Neural cell (in vitro differentiated cells): ENCODE measurements around the gene AOX1. TPM values are rescaled to one million over a fixed set of nuclear protein-coding genes. Genes with fewer than 3 reads are reported as not detected.

ENCODE experiments used
- H2AFZ ChIP-seq: fragments of 200-600, 300-800 bp; sonication (generic), shearing (Covaris generic); 2 replicates; pipeline ENCODE4 v1.6.0; 2014; ENCODE audit warnings: low read depth, mild to moderate bottlenecking, antibody characterized with exemption, low read length, moderate library complexity
- H3F3A ChIP-seq: fragments of 200-600 bp; shearing (Covaris generic); 2 replicates; pipeline ENCODE4 v1.6.1; 2016; ENCODE audit warnings: mild to moderate bottlenecking, moderate library complexity, mixed read lengths, antibody characterized with exemption, low read length; ENCODE audit not compliant: insufficient read depth, poor library complexity, severe bottlenecking
- H3K27ac ChIP-seq: fragments of 200-600, 300-800 bp; sonication (generic), shearing (Covaris generic); 2 replicates; pipeline ENCODE4 v1.5.1; 2014; ENCODE audit warnings: mild to moderate bottlenecking, low read length, moderate library complexity
- H3K27me3 ChIP-seq: fragments of 300-800, 200-600 bp; sonication (generic), shearing (Covaris generic); 2 replicates; pipeline ENCODE4 v1.6.0; 2014; ENCODE audit warnings: mild to moderate bottlenecking, low read depth, low read length, moderate library complexity; ENCODE audit not compliant: insufficient read depth
- H3K36me3 ChIP-seq: fragments of 300-800, 200-600 bp; sonication (generic), shearing (Covaris generic); 2 replicates; pipeline ENCODE4 v1.5.1; 2014; ENCODE audit warnings: mild to moderate bottlenecking, antibody characterized with exemption, low read length, moderate library complexity; ENCODE audit not compliant: insufficient read depth
- H3K4me2 ChIP-seq: fragments of 300-800, 200-600 bp; sonication (generic), shearing (Covaris generic); 2 replicates; pipeline ENCODE4 v1.6.0; 2014; ENCODE audit warnings: mild to moderate bottlenecking, low read length
- H3K4me3 ChIP-seq: fragments of 300-800, 200-600 bp; sonication (generic), shearing (Covaris generic); 2 replicates; pipeline ENCODE4 v1.5.1; 2014; ENCODE audit warnings: mild to moderate bottlenecking, low read length, moderate library complexity
- H3K79me2 ChIP-seq: fragments of 200-600 bp; shearing (Covaris generic); replicated peaks from 2 replicates; pipeline ENCODE4 v1.6.0; 2014; ENCODE audit warnings: mild to moderate bottlenecking, low read length, moderate library complexity; ENCODE audit not compliant: insufficient read depth
- H3K9ac ChIP-seq: fragments of 300-800, 200-600 bp; sonication (generic), shearing (Covaris generic); 2 replicates; pipeline ENCODE4 v1.6.1; 2016; ENCODE audit warnings: mild to moderate bottlenecking, low read length, mixed read lengths
- H3K9me2 ChIP-seq: fragments of 200-600 bp; shearing (Covaris generic); 2 replicates; pipeline ENCODE4 v1.6.1; 2016; ENCODE audit warnings: mild to moderate bottlenecking, low read length, mixed read lengths; ENCODE audit not compliant: insufficient read depth
- H3K9me3 ChIP-seq: fragments of 200-600, 300-800 bp; sonication (generic), shearing (Covaris generic); 2 replicates; pipeline ENCODE4 v1.6.1; 2016; ENCODE audit warnings: mild to moderate bottlenecking, mixed run types, low read length, moderate library complexity, mixed read lengths
- H4K20me1 ChIP-seq: fragments of 200-600 bp; shearing (Covaris generic); 2 replicates; pipeline ENCODE4 v1.6.1; 2016; ENCODE audit warnings: mild to moderate bottlenecking, mixed run types; ENCODE audit not compliant: insufficient read depth
- CTCF ChIP-seq: fragments of 450-650 bp; IDR thresholded peaks from 2 replicates; pipeline ENCODE4 v1.5.1; 2014; ENCODE audit warnings: antibody characterized with exemption, mild to moderate bottlenecking, moderate library complexity; ENCODE audit not compliant: poor library complexity, severe bottlenecking
- EP300 ChIP-seq: fragments of 450-650 bp; conservative IDR thresholded peaks from 2 replicates; pipeline ENCODE4 v1.6.1; 2014; ENCODE audit warnings: antibody characterized with exemption, mild to moderate bottlenecking, moderate library complexity; ENCODE audit not compliant: poor library complexity, severe bottlenecking
- EZH2 ChIP-seq: fragments of 200-600, 300-800 bp; shearing (Covaris generic), sonication (generic); IDR thresholded peaks from 2 replicates; pipeline ENCODE4 v1.6.1; 2014; ENCODE audit warnings: antibody characterized with exemption, low read length, borderline replicate concordance, mild to moderate bottlenecking; ENCODE audit not compliant: insufficient read depth, poor library complexity, severe bottlenecking
- MXI1 ChIP-seq: fragments of 450-650 bp; conservative IDR thresholded peaks from 2 replicates; pipeline ENCODE4 v1.6.1; 2014; ENCODE audit warnings: antibody characterized with exemption, mild to moderate bottlenecking; ENCODE audit not compliant: poor library complexity, severe bottlenecking
- POLR2AphosphoS5 ChIP-seq: IDR thresholded peaks from 2 replicates; pipeline ENCODE4 v1.6.1; 2012
- RAD21 ChIP-seq: fragments of 450-650 bp; conservative IDR thresholded peaks from 2 replicates; pipeline ENCODE4 v1.6.1; 2014; ENCODE audit warnings: antibody characterized with exemption, mild to moderate bottlenecking, moderate library complexity
- REST ChIP-seq: IDR thresholded peaks from 2 replicates; pipeline ENCODE4 v1.6.1; 2012; ENCODE audit warnings: borderline replicate concordance
- SMC3 ChIP-seq: fragments of 450-650 bp; conservative IDR thresholded peaks from 2 replicates; pipeline ENCODE4 v1.6.1; 2014; ENCODE audit warnings: antibody characterized with exemption, mild to moderate bottlenecking, moderate library complexity; ENCODE audit not compliant: poor library complexity
- TAF1 ChIP-seq: IDR thresholded peaks from 2 replicates; pipeline ENCODE4 v1.6.1; 2012; ENCODE audit warnings: low read depth
- polyA plus RNA-seq: library from polyadenylated mRNA; depleted of rRNA; stranded (reverse); fragments of >200 nt; gene quantifications from 2 replicates; pipeline ENCODE4 v1.2.3, GENCODE V29; 2014

AOX1 gene
- polyA plus RNA-seq, 1 donor from 2014 or later = not detected

- Histone ChIP-seq H3K27me3 (no peaks in the 10 kb centered on the region), H3K9ac (no peak overlapping the region), H3F3A (no peaks in the 10 kb centered on the region), H2AFZ (no peak overlapping the region), H4K20me1 (no peaks in the 10 kb centered on the region), H3K4me3 (no peak overlapping the region), H3K36me3 (no peaks in the 10 kb centered on the region), H3K9me2 (no peaks in the 10 kb centered on the region), H3K79me2 (no peaks in the 10 kb centered on the region), H3K4me2 (no peak overlapping the region), H3K9me3 (no peaks in the 10 kb centered on the region), H3K27ac (no peak overlapping the region)
- TF ChIP-seq CTCF (no peak), MXI1 (no peak), TAF1 (no peak), EP300 (no peak), EZH2 (no peak), POLR2AphosphoS5 (no peak), REST (no peak), SMC3 (no peak)
Measured at GRCh38 chr2:200637901-200638300, 52.1 kb downstream of the AOX1 start.

GRCh38 chr2:200640176-200640575, 54.4 kb downstream of the AOX1 start:
- Histone ChIP-seq H3K4me2 (no peak overlapping the region), H3K9me2 (no peaks in the 10 kb centered on the region), H3F3A (no peaks in the 10 kb centered on the region), H3K79me2 (no peaks in the 10 kb centered on the region), H2AFZ (no peak overlapping the region), H3K27me3 (no peaks in the 10 kb centered on the region), H3K36me3 (no peaks in the 10 kb centered on the region), H3K4me3 (no peak overlapping the region), H3K27ac (no peak overlapping the region), H3K9ac (no peak overlapping the region), H4K20me1 (no peaks in the 10 kb centered on the region), H3K9me3 (no peaks in the 10 kb centered on the region)
- TF ChIP-seq RAD21 (no peak), SMC3 (no peak), POLR2AphosphoS5 (no peak), EP300 (no peak), MXI1 (no peak), REST (no peak), EZH2 (no peak), TAF1 (no peak), CTCF (no peak)
